NCI-H187 treated with DMSO at 0.1 percent for 48 hours (cell line): Measurements from ENCODE around the gene PBX1.
A peak's percentile ranks its signal among the peaks of the same experiment; 100 is the strongest.

Experiments used
- DNase-seq: peaks from one replicate; lab custom pipeline; 2025; lab: John Stamatoyannopoulos, UW

PBX1 gene

GRCh38 chr1:164723296-164723798, 164.4 kb downstream of the PBX1 start:
- no peak for DNase-seq

DNA sequence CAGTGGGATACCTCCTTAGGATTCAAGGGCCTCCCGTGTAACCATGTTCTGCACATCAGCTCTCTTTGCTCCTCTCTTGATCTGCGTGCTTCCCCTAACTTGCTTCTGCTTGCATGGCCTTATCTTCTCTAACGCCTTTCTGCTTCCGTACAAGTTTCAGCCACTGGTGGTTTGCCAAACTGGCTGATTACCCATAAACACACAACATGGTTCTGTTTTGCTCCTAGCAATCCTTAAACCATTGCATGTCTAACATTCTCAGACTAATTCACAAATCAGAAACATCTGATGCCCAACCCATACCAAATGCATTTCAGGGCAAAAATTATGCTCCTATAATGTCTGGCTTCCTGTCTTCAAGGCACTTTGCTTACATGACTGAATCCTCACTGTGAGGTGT, 166.4 kb downstream of the PBX1 start:
- no peak for DNase-seq

DNA sequence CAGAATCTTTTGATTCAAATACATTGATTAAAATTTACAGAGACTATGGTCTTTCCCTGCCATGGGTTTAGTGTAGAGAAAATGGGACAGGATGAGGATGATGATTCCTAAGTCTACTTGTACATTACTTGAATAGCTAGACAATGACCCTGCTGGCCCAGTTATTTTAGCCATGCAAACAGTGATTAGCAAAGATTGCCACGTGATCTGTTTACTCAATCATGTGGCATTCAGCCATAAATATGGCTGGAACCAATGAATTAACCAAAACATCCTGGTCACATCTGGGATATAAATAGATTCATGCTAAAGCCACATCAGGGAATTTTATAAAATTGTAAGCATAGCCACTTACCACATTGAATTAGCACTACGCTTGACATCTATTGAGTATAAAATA, 167.3 kb downstream of the PBX1 start:
- DNase-seq: no peak

DNA sequence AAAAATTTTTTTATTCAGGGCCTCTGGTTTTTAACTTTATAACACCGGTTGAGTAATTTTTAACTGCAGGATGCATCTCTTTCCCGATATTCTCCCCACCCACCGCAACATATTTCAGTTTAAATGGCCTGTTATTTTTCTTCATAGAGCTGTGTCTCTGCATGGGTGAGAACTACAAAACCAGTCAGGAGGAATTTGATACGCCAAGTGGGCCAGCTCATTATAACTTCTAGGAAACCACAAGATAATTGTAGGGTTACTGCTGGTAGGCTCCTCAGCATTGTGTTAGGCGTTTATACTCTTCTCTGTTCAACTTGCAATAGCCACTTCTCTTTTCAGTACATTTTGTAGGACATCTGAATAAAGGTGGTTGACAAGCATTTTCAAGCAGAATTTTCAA, 169.7 kb downstream of the PBX1 start:
- DNase-seq: peak; percentile 96

- DNase-seq: no peak
These were observed 172.3 kb downstream of the PBX1 start for GRCh38 chr1:164731161-164731876.

GRCh38 chr1:164733070-164733469, 174.1 kb downstream of the PBX1 start:
- no peak for DNase-seq

GRCh38 chr1:164733734-164734133, 174.8 kb downstream of the PBX1 start:
- DNase-seq: no peak

DNA sequence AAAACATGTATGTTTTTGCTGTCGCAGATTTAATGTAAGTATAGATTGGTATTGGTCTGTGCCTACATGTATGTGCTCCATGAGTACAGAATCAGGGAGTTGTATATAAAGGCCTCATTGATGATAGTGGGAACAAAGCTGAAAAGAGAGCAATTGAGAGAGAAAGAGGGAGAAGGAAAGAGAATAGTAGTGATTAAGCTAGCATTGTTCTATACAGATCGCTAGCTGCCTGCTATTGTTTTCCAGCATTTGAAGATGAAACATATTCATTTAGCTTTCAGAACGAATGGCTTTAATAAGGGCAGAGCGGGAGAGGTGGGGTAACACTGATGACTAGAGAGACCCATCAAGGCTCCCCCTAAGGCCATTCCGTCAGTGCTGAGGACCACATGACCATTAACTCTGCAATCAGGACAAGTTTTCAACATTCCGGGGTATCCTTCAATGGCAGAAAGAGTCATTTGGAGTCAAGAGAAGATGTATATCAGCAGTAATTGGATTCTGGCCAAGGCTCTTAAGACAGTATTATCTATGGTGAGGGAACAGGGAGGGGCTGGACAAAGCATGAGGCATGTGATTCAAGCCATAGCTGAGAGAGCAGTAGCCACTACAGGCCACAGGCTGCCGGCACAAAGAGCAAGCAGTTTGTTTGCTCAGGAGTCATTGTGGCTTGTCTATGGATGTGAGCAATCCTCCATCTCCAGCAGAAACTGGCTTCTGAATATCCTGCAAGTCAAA, 176.5 kb downstream of the PBX1 start:
- peak; percentile 92 for DNase-seq

GRCh38 chr1:164736137-164736536, 177.2 kb downstream of the PBX1 start:
- DNase-seq: no peak

DNA sequence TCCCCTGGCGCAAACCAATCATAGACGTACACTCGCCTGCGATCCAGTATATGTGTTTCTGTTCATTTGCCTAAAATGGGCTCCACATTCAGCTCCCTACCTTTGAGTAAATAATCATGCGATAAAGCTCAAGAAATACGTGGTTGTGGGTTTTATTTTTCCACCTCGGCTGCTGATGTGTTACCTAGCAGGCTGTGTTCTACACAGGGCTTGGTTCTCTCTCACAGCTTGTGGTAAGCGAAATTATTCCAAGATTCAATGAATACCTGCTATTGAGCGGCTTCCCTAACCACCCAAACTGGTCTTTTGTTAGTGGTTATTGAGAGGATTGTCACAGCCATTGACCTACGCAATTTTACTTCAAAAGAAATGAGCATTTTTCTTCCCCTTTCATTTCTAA, 180.2 kb downstream of the PBX1 start:
- no peak for DNase-seq

DNA sequence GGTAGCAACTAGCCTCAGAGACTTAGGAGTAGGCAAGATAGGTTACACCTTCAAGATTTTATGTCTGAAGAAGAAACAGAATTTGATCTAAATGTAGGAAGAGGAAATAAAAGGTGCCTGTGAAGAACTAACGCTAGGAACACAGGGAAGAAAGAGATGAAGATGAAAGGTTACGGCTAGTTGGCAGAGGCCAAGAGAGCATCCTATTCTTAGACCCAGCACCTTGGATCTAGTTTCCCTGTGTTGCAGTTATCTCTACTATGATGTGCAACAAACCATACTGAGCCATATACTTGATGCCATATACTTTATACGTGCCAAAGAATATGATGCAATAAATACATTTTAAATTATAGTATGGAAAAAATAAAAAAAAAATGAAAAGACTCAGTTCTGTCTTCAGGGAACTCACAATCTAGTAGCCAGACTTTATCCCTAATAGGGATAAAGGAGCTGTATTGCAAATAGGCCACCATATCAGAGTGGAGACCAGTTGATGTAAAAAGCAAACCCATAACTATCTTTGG, 181.1 kb downstream of the PBX1 start:
- DNase-seq: no peak

GRCh38 chr1:164742745-164743144, 183.8 kb downstream of the PBX1 start:
- no peak for DNase-seq

DNA sequence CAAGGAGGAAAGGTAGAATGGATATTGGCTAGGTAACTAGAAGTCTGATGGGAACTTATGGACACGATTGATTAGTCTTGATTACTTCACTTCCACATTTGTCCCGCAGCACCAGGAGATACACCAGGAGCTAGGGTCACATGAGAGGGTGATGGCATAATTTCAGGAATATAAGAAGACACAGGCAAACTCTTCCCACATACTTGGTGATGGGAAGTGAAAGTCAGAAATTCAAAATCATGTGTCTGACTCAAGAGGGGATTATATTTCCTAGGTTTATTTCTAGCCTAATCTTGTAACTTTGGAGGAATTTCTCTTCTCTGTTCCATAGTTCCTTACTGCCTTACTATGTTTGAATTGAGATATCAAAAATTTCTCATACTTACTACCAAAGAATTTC, 185.0 kb downstream of the PBX1 start:
- no peak for DNase-seq

DNA sequence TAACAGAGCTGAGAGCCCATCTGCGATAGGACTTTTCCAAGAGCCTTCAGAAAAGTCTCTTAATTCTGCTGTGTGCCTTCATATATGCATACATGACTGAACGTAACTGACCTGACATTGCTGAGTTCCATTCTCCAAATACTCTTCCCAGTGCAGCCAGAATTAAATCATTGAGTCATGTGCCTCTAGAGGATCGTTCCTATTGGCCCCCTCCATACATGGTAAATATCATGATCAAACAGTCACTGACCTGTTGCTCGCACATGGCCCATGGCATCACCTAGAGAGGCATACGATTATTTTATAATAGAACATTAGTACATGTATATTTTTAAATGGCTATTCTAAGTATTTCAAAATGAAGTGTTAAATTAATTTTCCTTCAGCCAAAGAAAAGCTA, 186.8 kb downstream of the PBX1 start:
- DNase-seq: no peak

DNA sequence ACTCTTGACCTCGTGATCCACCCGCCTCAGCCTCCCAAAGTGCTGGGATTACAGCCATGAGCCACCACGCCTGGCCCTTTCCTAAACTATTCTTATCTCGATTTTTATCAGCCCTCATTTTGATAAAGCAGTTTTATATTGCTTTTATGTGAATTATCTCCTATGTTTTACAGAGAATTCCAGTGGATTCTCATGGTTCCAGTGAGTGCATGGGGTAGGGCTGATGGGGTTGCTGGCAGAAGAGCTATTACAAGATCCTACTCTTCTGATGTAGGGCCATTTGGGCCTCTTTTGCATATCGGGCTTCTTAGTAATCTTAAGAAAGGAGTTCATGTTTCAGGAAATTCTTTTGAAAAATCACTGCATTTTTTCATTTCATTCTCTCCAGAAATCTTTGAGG, 187.6 kb downstream of the PBX1 start:
- DNase-seq: no peak

DNA sequence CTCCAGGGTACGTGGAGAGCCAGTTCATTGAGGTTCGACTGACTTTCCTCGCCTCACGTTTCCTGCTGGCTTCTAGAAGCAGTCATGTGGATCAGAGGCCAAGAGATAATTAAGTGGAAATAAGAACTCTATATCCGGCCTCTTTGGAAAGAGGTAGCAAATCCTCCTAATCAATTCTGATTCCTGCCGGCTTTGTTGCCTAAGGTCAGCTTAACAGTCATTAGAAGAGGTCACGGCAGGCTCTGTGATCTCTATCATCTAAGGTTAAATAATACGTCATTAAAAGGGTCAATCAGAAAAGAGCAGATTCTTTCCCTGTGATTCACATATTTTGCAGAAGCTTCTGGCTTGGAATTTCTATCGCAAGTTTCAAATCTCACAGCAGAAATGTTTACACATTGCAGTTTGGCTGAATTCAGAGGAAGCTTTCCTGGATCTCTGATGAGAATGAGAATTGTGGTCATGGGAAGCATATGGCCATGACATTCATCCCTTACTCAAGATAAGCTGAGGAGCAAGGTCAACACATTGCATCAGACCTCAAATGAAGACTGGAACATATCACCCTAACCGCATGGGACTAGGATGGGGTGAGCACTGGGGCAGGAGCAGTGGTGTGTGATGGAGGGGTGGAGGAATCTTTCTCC, 189.4 kb downstream of the PBX1 start:
- no peak for DNase-seq

DNA sequence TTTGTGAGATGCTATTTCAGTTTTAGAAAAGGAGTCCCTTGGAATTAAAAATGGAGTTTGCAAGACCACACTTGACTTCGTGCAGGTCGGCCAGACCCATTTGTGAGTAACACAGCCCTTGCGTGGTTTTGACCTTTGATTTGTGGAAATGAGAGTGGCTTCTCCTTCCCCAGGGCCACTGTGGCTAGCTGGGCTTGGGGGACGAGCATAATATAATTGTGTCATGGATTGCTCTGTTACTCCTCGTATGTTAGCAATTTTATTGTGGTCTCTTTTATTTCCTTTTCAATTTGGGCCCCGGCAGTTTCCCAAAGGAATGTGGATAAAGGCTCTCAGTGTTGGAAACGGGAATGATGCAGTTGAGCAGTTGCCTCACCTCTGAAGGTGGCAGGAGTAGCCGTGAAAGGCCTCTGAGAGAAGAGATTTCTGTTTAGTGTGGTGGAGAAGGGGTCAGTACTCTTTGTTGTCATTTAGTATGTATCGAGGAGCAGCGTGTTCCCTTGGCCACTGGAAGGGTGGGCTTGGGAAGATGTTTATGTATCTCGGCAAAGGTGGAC, 194.6 kb downstream of the PBX1 start:
- DNase-seq: no peak

DNA sequence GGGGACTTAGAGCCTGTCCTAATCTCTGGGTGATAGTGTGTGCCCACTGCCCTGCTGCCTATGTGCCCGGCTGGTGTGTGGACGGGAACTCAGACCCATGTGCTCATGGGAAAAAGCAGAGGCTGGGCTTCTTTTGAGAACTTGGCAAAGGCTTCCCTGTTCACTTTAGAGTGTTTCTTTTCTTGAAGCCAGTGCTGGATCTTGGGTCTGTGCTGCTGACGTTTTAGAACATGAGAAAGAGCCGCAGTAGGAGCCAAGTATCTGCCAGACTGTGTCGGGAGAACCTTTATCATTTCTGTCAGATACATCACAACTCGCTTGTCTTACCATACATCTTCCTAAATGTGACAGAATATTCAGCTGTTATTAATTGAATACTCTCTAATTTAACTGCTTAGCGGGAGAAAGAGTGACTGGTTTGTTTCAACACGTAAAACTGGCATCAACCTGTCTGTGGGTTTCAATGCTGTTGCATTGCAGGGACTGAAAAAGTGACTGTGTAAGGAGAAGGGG, 195.2 kb downstream of the PBX1 start:
- no peak for DNase-seq

DNA sequence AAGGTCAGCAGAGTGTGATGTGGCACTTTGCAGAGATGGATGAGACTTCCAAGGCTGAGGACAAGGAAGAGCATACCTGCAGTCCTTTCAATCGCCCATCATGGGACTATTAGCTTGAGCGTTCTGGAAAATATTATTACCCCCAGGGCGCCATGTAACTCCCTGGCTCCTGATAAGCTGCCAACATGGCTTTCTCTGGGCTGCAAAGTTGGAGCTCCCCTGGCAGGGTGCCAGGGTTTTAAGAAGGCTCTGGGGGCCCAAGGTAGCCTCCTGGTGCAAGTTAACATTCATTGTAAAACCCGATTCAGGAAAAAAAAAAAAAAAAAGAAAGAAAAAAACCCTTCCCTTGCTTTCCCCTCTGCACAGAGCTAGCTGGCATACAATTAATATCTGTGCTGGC, 196.7 kb downstream of the PBX1 start:
- no peak for DNase-seq

DNA sequence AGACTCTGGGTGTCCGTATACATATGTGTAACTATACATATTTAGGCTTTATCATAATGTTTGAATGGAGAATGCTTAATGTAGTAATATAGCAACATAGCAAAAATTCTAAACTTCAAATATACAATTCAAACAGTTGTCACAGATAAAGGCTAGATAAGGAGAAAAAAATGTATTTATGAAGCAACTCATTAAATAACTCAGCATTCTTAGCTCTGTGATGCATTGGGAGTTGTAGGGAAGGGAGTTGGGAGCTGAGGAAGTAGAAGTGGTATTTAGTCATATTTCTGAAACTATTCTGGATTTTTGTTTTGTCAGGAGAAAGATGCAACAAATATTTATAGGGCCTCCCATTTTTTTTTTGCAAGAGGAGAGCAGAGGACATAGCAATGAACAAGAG, 197.8 kb downstream of the PBX1 start:
- DNase-seq: no peak

DNA sequence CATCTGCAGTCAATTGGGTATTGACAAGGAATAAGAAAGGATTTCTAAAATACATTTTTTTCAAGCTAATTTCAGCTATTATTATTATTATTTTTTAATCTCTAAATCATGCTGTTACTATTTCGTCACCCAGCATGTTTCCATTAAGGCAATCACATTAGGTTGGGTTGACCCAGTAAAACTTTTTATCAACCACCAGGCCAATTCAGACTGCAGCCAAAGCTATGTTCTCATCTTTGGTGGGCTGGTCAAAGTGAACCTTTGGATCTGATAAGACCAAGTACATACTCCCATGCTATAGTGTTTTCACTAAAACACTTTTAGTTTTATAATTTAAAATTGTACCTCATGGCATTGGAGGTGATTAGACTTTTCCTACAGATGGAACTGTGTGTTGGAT, 198.6 kb downstream of the PBX1 start:
- DNase-seq: no peak
